Mesenchymal stem cell (in vitro differentiated cells and primary cell): ENCODE measurements around the gene PNMA6F.

ENCODE experiments used
- DNase-seq: peaks from one replicate; pipeline ENCODE4 v3.0.0-alpha.2; 2013
- H2AFZ ChIP-seq: one replicate; pipeline ENCODE4 v1.6.1; 2013; ENCODE audit warnings: low read depth, mild to moderate bottlenecking, control low read depth, inconsistent platforms, low read length, moderate library complexity
- H2AK5ac ChIP-seq: 2 replicates; pipeline ENCODE4 v1.6.1; 2013; ENCODE audit warnings: low read length, moderate library complexity, mild to moderate bottlenecking, inconsistent platforms; ENCODE audit not compliant: severe bottlenecking
- H2BK120ac ChIP-seq: one replicate; pipeline ENCODE4 v1.6.1; 2013; ENCODE audit warnings: low read depth, mild to moderate bottlenecking, inconsistent platforms, low read length, moderate library complexity
- H2BK12ac ChIP-seq, 2 experiments: one replicate each; pipeline ENCODE4 v1.6.1; 2013; ENCODE audit warnings: inconsistent platforms in 2 of 2, low read length in 2 of 2, mild to moderate bottlenecking in 2 of 2, moderate library complexity in 2 of 2, control low read depth in 1 of 2
- H2BK15ac ChIP-seq: one replicate; pipeline ENCODE4 v1.6.1; 2013; ENCODE audit warnings: mild to moderate bottlenecking, low read depth, inconsistent platforms; ENCODE audit not compliant: poor library complexity, severe bottlenecking
- H2BK5ac ChIP-seq: 2 replicates; pipeline ENCODE4 v1.6.1; 2013; ENCODE audit warnings: low read depth, mild to moderate bottlenecking, low read length, control low read depth, inconsistent platforms; ENCODE audit not compliant: poor library complexity, severe bottlenecking
- H3K14ac ChIP-seq, 2 experiments: one replicate each; pipeline ENCODE4 v1.6.1; 2013; ENCODE audit warnings: inconsistent platforms in 2 of 2, low read length in 2 of 2, control low read depth in 1 of 2, mild to moderate bottlenecking in 1 of 2, moderate library complexity in 1 of 2
- H3K18ac ChIP-seq, 2 experiments: one replicate each; pipeline ENCODE4 v1.6.1; 2013; ENCODE audit warnings: inconsistent platforms in 2 of 2, low read length in 2 of 2, control low read depth in 1 of 2, low read depth in 1 of 2, mild to moderate bottlenecking in 1 of 2
- H3K23ac ChIP-seq, 2 experiments: one replicate each; pipeline ENCODE4 v1.6.1; 2013; ENCODE audit warnings: inconsistent platforms in 2 of 2, low read length in 2 of 2, mild to moderate bottlenecking in 2 of 2, moderate library complexity in 2 of 2, control low read depth in 1 of 2
- H3K27ac ChIP-seq: 2 replicates; pipeline ENCODE4 v1.5.1; 2013; ENCODE audit warnings: mild to moderate bottlenecking, moderate library complexity, low read length, control low read depth, inconsistent platforms; ENCODE audit not compliant: poor library complexity, severe bottlenecking
- H3K27me3 ChIP-seq, 2 experiments: 2 replicates each; pipeline versions ENCODE4 v1.6.1 to v1.7.0; 2013; ENCODE audit warnings: low read length in 2 of 2, mild to moderate bottlenecking in 2 of 2, moderate library complexity in 2 of 2, control low read depth in 1 of 2, inconsistent platforms in 1 of 2; ENCODE audit not compliant: control insufficient read depth in 1 of 2, insufficient read depth in 1 of 2
- H3K36me3 ChIP-seq, 2 experiments: 2 replicates each; pipeline versions ENCODE4 v1.6.1 to v1.7.0; 2013; ENCODE audit warnings: low read length in 2 of 2, control low read depth in 1 of 2, inconsistent platforms in 1 of 2, low read depth in 1 of 2, mild to moderate bottlenecking in 1 of 2; ENCODE audit not compliant: insufficient read depth in 2 of 2, control insufficient read depth in 1 of 2
- H3K4ac ChIP-seq, 2 experiments: one replicate each; pipeline ENCODE4 v1.6.1; 2013; ENCODE audit warnings: inconsistent platforms in 2 of 2, low read length in 2 of 2, mild to moderate bottlenecking in 2 of 2, moderate library complexity in 2 of 2, control low read depth in 1 of 2, low read depth in 1 of 2
- H3K4me1 ChIP-seq: 2 replicates; pipeline ENCODE4 v1.6.1; 2013; ENCODE audit warnings: low read depth, low read length, control low read depth; ENCODE audit not compliant: control insufficient read depth, insufficient read depth
- H3K4me2 ChIP-seq: 2 replicates; pipeline ENCODE4 v1.6.1; 2013; ENCODE audit warnings: low read length, mild to moderate bottlenecking, inconsistent platforms; ENCODE audit not compliant: poor library complexity, severe bottlenecking
- H3K4me3 ChIP-seq, 2 experiments: 2 replicates each; pipeline versions ENCODE4 v1.5.1 to v1.7.0; 2013; ENCODE audit warnings: low read length in 2 of 2, mild to moderate bottlenecking in 2 of 2, control low read depth in 1 of 2, low read depth in 1 of 2; ENCODE audit not compliant: insufficient read depth in 1 of 2
- H3K79me1 ChIP-seq: replicated peaks from 2 replicates; pipeline ENCODE4 v1.6.1; 2013; ENCODE audit warnings: mild to moderate bottlenecking, control low read depth, low read length, inconsistent platforms; ENCODE audit not compliant: poor library complexity, severe bottlenecking
- H3K9ac ChIP-seq: 2 replicates; pipeline ENCODE4 v1.7.0; 2013; ENCODE audit warnings: mild to moderate bottlenecking, low read length, moderate library complexity
- H3K9me3 ChIP-seq: 2 replicates; pipeline ENCODE4 v1.7.0; 2013; ENCODE audit warnings: mild to moderate bottlenecking, low read length; ENCODE audit not compliant: control insufficient read depth
- H4K8ac ChIP-seq: one replicate; pipeline ENCODE4 v1.6.1; 2013; ENCODE audit warnings: inconsistent platforms, mild to moderate bottlenecking, low read length, moderate library complexity
- H4K91ac ChIP-seq: one replicate; pipeline ENCODE4 v1.6.1; 2013; ENCODE audit warnings: mild to moderate bottlenecking, low read length, inconsistent platforms
- WGBS: methylation state at CpG from one replicate; pipeline ENCODE4 v1.1.7; 2013; ENCODE audit warnings: mixed read lengths; 5-methylcytosine and 5-hydroxymethylcytosine counted together

PNMA6F gene

GRCh38 chrX:153366119-153366518, 44.6 kb upstream of the PNMA6F start:
- no peak overlapping the region for H2AFZ ChIP-seq
- H3K4me1 ChIP-seq: no peaks in the 10 kb centered on the region
- peaks cover 0 to 17% of the 10 kb centered on the region in 2 experiments for H3K27me3 ChIP-seq
- H3K36me3 ChIP-seq: no peaks in the 10 kb centered on the region
- no peak overlapping the region for H3K4me2 ChIP-seq
- no peak overlapping the region for H3K4ac ChIP-seq
- no peak overlapping the region for H2BK120ac ChIP-seq
- no peak overlapping the region for H3K4me3 ChIP-seq
- no peak overlapping the region for H2BK12ac ChIP-seq
- no peak for DNase-seq
- no peak overlapping the region for H2AK5ac ChIP-seq
- no peak overlapping the region for H2BK5ac ChIP-seq
- H3K79me1 ChIP-seq: no peaks in the 10 kb centered on the region
- H3K23ac ChIP-seq: no peak overlapping the region
- no peak overlapping the region for H3K27ac ChIP-seq
- H4K91ac ChIP-seq: no peak overlapping the region
- H4K8ac ChIP-seq: no peak overlapping the region
- H3K14ac ChIP-seq: no peak overlapping the region
- H3K9ac ChIP-seq: no peak overlapping the region
- H2BK15ac ChIP-seq: no peak overlapping the region
- no peaks in the 10 kb centered on the region for H3K9me3 ChIP-seq
- 78% methylated on average over 3 of the region's 3 CpGs for WGBS
- H3K18ac ChIP-seq: no peak overlapping the region

DNA sequence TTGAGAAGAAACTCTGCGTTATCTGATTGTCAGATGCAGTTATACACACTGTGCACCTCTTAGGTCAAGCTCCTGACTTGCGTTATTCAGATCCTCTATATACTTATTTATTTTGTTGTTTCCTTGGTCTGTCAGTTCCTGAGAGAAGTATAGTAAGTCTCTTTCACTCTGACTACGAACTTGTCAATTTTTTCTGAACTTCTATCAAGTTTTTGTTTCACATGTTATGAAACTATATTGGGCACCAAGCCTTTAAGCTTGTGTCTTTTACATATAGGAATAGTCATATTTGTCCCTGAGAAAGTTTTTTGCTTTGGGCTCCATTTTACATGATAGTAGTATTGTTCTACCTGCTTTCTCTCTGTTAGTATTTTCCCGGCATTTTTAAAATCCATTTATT, 44.1 kb upstream of the PNMA6F start:
- WGBS: no CpG with 5 or more reads among the region's 4 CpGs
- Histone ChIP-seq H2BK5ac (no peak overlapping the region), H3K27ac (no peak overlapping the region), H3K9me3 (no peaks in the 10 kb centered on the region), H3K4me2 (no peak overlapping the region), H3K79me1 (no peaks in the 10 kb centered on the region), H4K91ac (no peak overlapping the region), H2BK12ac (no peak overlapping the region), H3K4me1 (no peaks in the 10 kb centered on the region), H3K4me3 (no peak overlapping the region), H3K36me3 (no peaks in the 10 kb centered on the region), H2AK5ac (no peak overlapping the region), H2BK120ac (no peak overlapping the region), H3K23ac (no peak overlapping the region), H2BK15ac (no peak overlapping the region), H3K18ac (no peak overlapping the region), H4K8ac (no peak overlapping the region), H2AFZ (no peak overlapping the region), H3K9ac (no peak overlapping the region), H3K4ac (no peak overlapping the region), H3K14ac (no peak overlapping the region), H3K27me3 (peaks cover 0 to 19% of the 10 kb centered on the region in 2 experiments)
- DNase-seq: no peak

GRCh38 chrX:153361781-153362397, 40.3 kb upstream of the PNMA6F start:
- no CpG with 5 or more reads among the region's 2 CpGs for WGBS
- H2BK15ac ChIP-seq: no peak overlapping the region
- no peak for DNase-seq
- H3K4me1 ChIP-seq: no peaks in the 10 kb centered on the region
- H2AFZ ChIP-seq: no peak overlapping the region
- H3K23ac ChIP-seq: no peak overlapping the region
- peaks cover 9% of the 10 kb centered on the region for H3K9me3 ChIP-seq
- no peak overlapping the region for H3K4me2 ChIP-seq
- no peak overlapping the region for H3K4ac ChIP-seq
- H3K27me3 ChIP-seq: peaks cover 0 to 23% of the 10 kb centered on the region in 2 experiments
- no peak overlapping the region for H3K4me3 ChIP-seq
- H3K36me3 ChIP-seq: no peaks in the 10 kb centered on the region
- no peak overlapping the region for H4K8ac ChIP-seq
- no peak overlapping the region for H3K14ac ChIP-seq
- H3K9ac ChIP-seq: no peak overlapping the region
- no peak overlapping the region for H3K27ac ChIP-seq
- H3K79me1 ChIP-seq: no peaks in the 10 kb centered on the region
- H2BK120ac ChIP-seq: no peak overlapping the region
- H2BK5ac ChIP-seq: no peak overlapping the region
- no peak overlapping the region for H2AK5ac ChIP-seq
- no peak overlapping the region for H4K91ac ChIP-seq
- no peak overlapping the region for H2BK12ac ChIP-seq
- no peak overlapping the region for H3K18ac ChIP-seq

DNA sequence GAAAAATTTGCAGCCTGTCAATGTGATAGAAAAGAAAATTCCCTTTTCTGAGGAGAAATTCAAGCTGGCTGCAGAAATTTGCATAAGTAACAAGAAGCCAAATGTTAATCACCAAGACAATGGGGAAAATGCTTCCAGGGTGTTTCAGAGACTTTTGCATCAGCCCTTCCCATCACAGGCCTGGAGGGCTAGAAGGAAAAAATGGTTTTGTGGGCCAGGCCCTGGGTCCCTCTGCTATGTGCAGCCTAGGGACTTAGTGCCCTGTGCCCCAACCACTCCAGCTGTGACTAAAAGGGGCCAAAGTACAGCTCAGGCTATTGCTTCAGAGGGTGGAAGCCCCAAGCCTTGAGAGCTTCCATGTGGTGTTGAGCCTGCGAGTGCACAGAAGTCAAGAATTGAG, 36.3 kb upstream of the PNMA6F start:
- Histone ChIP-seq H4K8ac (no peak overlapping the region), H2BK5ac (no peak overlapping the region), H3K36me3 (no peaks in the 10 kb centered on the region), H3K18ac (no peak overlapping the region), H3K9me3 (peaks cover 13% of the 10 kb centered on the region), H3K4me1 (no peaks in the 10 kb centered on the region), H3K14ac (no peak overlapping the region), H2BK12ac (no peak overlapping the region), H3K23ac (no peak overlapping the region), H2BK15ac (no peak overlapping the region), H3K79me1 (no peaks in the 10 kb centered on the region), H2AFZ (no peak overlapping the region), H3K4me3 (no peak overlapping the region), H4K91ac (no peak overlapping the region), H3K4ac (no peak overlapping the region), H3K4me2 (no peak overlapping the region), H2BK120ac (no peak overlapping the region), H2AK5ac (no peak overlapping the region), H3K27ac (no peak overlapping the region), H3K27me3 (peaks cover 0 to 21% of the 10 kb centered on the region in 2 experiments), H3K9ac (no peak overlapping the region)
- 86% methylated on average over 1 of the region's 1 CpG for WGBS
- DNase-seq: no peak
